ENCODE data around the gene SLC6A9. TPM values are rescaled to one million over a fixed set of nuclear protein-coding genes. Genes with fewer than 3 reads are reported as not detected.
A peak's percentile ranks its signal among the peaks of the same experiment; 100 is the strongest.

Gene SLC6A9
- total RNA-seq = 1 to 10 TPM; 4.6 to 5.6 TPM

GRCh38 chr1:44031252-44032169, at the start of gene SLC6A9:
TSS of gene SLC6A9 (minus strand) at chr1:44031462. CDS start at chr1:44024277, 7,185 bp downstream.
- intact Hi-C loops (cut with DNase I) = no loop called here
- no peaks in the 10 kb centered on the region for H3K4me1 ChIP-seq (replicated peaks)
- DNase-seq (ENCODE audit: low spot score) = peak; percentile 47

DNA sequence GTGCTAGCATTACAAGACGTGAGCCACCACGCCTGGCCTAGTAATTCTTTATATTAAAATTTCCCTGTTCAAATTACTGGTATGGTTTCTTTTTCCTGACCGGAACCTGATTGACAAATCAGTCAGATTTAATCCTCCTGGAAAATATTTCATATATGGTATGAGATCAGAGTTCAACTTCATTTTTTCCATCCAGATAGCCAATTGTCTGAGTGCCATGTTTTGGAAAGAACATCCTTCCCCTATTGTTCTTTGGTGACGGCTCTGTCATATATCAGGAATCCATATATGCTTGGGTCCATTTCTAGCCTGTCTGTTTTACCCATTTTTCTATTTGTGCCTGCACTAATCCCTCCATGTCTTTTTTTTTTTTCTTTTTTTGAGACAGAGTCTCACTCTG, 48.3 kb upstream of the SLC6A9 start:
- no peaks in the 10 kb centered on the region for H3K36me3 ChIP-seq
- H3K4me3 ChIP-seq = no peak overlapping the region
- 88% methylated on average over 4 of the region's 4 CpGs for WGBS
- no peaks in the 10 kb centered on the region for H3K9me3 ChIP-seq
- H3K27ac ChIP-seq = no peak overlapping the region
- H3K27me3 ChIP-seq (replicated peaks; ENCODE audit: insufficient read depth) = no peaks in the 10 kb centered on the region
- DNase-seq (ENCODE audit: low spot score) = no peak
- intact Hi-C loops (cut with DNase I) = no loop called here
- TF ChIP-seq POLR2AphosphoS5 (IDR thresholded peaks at IDR 0.05) (no peak), POLR2A (IDR thresholded peaks at IDR 0.05) (no peak), CTCF (IDR thresholded peaks at IDR 0.05) (no peak)
- no peaks in the 10 kb centered on the region for H3K4me1 ChIP-seq (replicated peaks)

More at GRCh38 chr1:44031252-44032169, at the start of gene SLC6A9:
- H3K27me3 ChIP-seq (replicated peaks; ENCODE audit: insufficient read depth) = no peaks in the 10 kb centered on the region
- 10% methylated on average over 37 of the region's 40 CpGs for WGBS
- H3K27ac ChIP-seq = peak within 1 kb of the TSS; percentile 87 to 88
- H3K4me3 ChIP-seq = peak within 1 kb of the TSS; percentile 67 to 80
- TF ChIP-seq POLR2A (IDR thresholded peaks at IDR 0.05) = peak; percentile 19
- TF ChIP-seq POLR2AphosphoS5 (IDR thresholded peaks at IDR 0.05) = no peak
- no peak for TF ChIP-seq CTCF (IDR thresholded peaks at IDR 0.05)
- no peaks in the 10 kb centered on the region for H3K9me3 ChIP-seq
- H3K36me3 ChIP-seq = no peaks in the 10 kb centered on the region

DNA sequence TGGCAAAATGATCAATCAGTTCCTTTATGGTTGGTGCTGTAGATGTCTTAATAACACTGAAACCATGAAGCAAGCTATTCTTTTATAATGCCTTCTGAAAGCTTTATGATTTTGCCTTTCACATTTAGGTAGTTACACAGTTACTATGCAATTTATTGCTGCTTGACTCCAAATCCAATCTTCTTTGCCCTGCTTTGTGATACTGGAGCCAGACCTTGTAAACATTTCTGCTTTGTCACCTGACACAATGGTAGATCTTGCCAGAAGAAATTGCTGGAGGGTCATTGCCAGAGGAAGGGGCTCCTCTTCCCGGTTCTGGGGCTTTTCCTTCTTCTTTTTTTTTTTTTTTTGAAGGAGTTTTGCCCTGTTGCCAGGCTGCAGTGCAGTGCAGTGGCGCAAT, 46.8 kb upstream of the SLC6A9 start:
- H3K9me3 ChIP-seq = no peaks in the 10 kb centered on the region
- no peak overlapping the region for H3K4me3 ChIP-seq
- no peaks in the 10 kb centered on the region for H3K36me3 ChIP-seq
- intact Hi-C loops (cut with DNase I) = no loop called here
- no peak overlapping the region for H3K27ac ChIP-seq
- TF ChIP-seq POLR2A (IDR thresholded peaks at IDR 0.05) = no peak
- TF ChIP-seq CTCF (IDR thresholded peaks at IDR 0.05) = no peak
- TF ChIP-seq POLR2AphosphoS5 (IDR thresholded peaks at IDR 0.05) = no peak
- H3K27me3 ChIP-seq (replicated peaks; ENCODE audit: insufficient read depth) = no peaks in the 10 kb centered on the region
- H3K4me1 ChIP-seq (replicated peaks) = no peaks in the 10 kb centered on the region
- 40% methylated on average over 2 of the region's 2 CpGs for WGBS
- DNase-seq (ENCODE audit: low spot score) = no peak

GRCh38 chr1:44077421-44077820, 46.2 kb upstream of the SLC6A9 start:
- no peaks in the 10 kb centered on the region for H3K27me3 ChIP-seq (replicated peaks; ENCODE audit: insufficient read depth)
- H3K4me1 ChIP-seq (replicated peaks) = no peaks in the 10 kb centered on the region
- WGBS = 84% methylated on average over 5 of the region's 5 CpGs
- intact Hi-C loops (cut with DNase I) = no loop called here
- no peak overlapping the region for H3K27ac ChIP-seq
- TF ChIP-seq POLR2AphosphoS5 (IDR thresholded peaks at IDR 0.05) (no peak), CTCF (IDR thresholded peaks at IDR 0.05) (no peak), POLR2A (IDR thresholded peaks at IDR 0.05) (no peak)
- H3K36me3 ChIP-seq = no peaks in the 10 kb centered on the region
- no peak overlapping the region for H3K4me3 ChIP-seq
- no peak for DNase-seq (ENCODE audit: low spot score)
- H3K9me3 ChIP-seq = no peaks in the 10 kb centered on the region

- intact Hi-C loops (cut with DNase I) = no loop called here
- Histone ChIP-seq H3K27me3 (replicated peaks; ENCODE audit: insufficient read depth) (no peaks in the 10 kb centered on the region), H3K4me1 (replicated peaks) (no peaks in the 10 kb centered on the region), H3K4me3 (no peak overlapping the region), H3K27ac (no peak overlapping the region), H3K36me3 (no peaks in the 10 kb centered on the region), H3K9me3 (no peaks in the 10 kb centered on the region)
- DNase-seq (ENCODE audit: low spot score) = no peak
- 77% methylated on average over 1 of the region's 1 CpG for WGBS
- TF ChIP-seq CTCF (IDR thresholded peaks at IDR 0.05) = no peak
Observed at GRCh38 chr1:44076066-44076465, 44.8 kb upstream of the SLC6A9 start.

Measured in prostate gland (tissue), 2 donors.